OCI-LY3 (cell line): ENCODE data around the gene MCM5.

Experiments
- EZH2phosphoT487 ChIP-seq: fragments of 200-600 bp; shearing (Covaris generic); IDR thresholded peaks from 2 replicates; pipeline ENCODE4 v1.6.1; 2018; ENCODE audit warnings: antibody characterized with exemption, mixed run types, low read depth
- TF ChIP-seq, protein P1 (sequence below): fragments of 200-600, 300-600 bp; sonication (generic); IDR thresholded peaks from 2 replicates; pipeline ENCODE4 v1.5.1; 2014; ENCODE audit warnings: antibody characterized with exemption, low read length, low read depth

DNA sequence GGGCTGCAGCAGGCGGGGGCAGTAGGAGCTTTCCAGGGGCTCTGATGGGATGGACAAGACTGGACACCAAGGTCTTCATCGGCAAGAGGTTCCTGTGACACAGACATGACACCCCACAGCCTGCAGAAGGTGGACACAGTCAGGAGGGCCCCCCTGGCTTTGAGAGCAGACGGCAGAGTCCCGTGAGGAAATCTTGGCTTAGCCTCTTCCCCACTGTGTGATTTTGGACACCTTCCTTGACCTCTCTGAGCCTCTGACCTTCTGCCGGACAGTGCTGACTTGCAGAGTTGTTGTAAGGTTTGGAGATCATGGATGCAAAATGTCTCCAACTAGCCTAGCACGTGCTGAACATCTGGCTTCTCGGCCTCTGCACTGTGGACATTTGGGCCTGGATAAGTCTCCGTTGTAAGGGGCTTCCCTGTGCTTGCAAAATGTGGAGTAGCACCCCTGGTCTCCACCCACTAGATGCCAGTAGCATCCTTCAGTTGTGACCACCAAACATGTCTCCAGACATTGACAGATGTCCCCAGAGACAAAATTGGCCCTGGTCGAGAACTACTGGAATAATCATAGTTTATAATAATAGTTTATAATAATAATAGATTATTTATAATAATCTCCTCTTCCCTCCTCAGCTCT, 54.6 kb downstream of the MCM5 start:
- TF ChIP-seq, protein P1, sequence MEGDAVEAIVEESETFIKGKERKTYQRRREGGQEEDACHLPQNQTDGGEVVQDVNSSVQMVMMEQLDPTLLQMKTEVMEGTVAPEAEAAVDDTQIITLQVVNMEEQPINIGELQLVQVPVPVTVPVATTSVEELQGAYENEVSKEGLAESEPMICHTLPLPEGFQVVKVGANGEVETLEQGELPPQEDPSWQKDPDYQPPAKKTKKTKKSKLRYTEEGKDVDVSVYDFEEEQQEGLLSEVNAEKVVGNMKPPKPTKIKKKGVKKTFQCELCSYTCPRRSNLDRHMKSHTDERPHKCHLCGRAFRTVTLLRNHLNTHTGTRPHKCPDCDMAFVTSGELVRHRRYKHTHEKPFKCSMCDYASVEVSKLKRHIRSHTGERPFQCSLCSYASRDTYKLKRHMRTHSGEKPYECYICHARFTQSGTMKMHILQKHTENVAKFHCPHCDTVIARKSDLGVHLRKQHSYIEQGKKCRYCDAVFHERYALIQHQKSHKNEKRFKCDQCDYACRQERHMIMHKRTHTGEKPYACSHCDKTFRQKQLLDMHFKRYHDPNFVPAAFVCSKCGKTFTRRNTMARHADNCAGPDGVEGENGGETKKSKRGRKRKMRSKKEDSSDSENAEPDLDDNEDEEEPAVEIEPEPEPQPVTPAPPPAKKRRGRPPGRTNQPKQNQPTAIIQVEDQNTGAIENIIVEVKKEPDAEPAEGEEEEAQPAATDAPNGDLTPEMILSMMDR, result no peak
- no peak for TF ChIP-seq EZH2phosphoT487
